ENCODE results near the gene ABCC2. TPM values are rescaled to one million over a fixed set of nuclear protein-coding genes. Genes with fewer than 3 reads are reported as not detected.
"Not testable (repeated sequence)": the region's sequence is repeated elsewhere in the genome, so short reads cannot be mapped to it uniquely, and the experiment has no call there.

The ABCC2 gene
- total RNA-seq, 2 experiments from 2014 or later = 0.91 to 1.4 TPM

- ChIA-PET CTCF (interaction anchor here (0.9 kb wide), 1 partner anchor 173 kb away, joined by 3 read pairs; no protein-coding TSS in a partner anchor), POLR2A (no interaction called here)
Observed at GRCh38 chr10:99872367-99873162, 90.1 kb downstream of the ABCC2 start.

- ChIA-PET CTCF (interaction anchor here (1.2 kb wide), 1 partner anchor 28 kb away, joined by 3 read pairs; no protein-coding TSS in a partner anchor), POLR2A (no interaction called here)
Observed at GRCh38 chr10:99873846-99874245, 91.4 kb downstream of the ABCC2 start.

- ChIA-PET POLR2A (no interaction called here), CTCF (interaction anchor here (0.6 to 1.2 kb wide), 2 partner anchors 29 to 1016 kb away, joined by 3 read pairs; no protein-coding TSS in a partner anchor)
Observed at GRCh38 chr10:99874341-99875085, 92.1 kb downstream of the ABCC2 start.

GRCh38 chr10:99875473-99875872 is 93.0 kb downstream of the ABCC2 start:
- CTCF ChIA-PET = no interaction called here
- POLR2A ChIA-PET = no interaction called here

- CTCF ChIA-PET = no interaction called here
- POLR2A ChIA-PET = no interaction called here
Observed at GRCh38 chr10:99880080-99880835, 97.8 kb downstream of the ABCC2 start.

GRCh38 chr10:99881371-99881770 is 98.9 kb downstream of the ABCC2 start:
- POLR2A ChIA-PET = no interaction called here
- CTCF ChIA-PET = no interaction called here

- POLR2A ChIA-PET = no interaction called here
Observed at GRCh38 chr10:99883523-99883922, 101.1 kb downstream of the ABCC2 start.

GRCh38 chr10:99888622-99889021 is 106.2 kb downstream of the ABCC2 start:
- ChIA-PET POLR2A (no interaction called here), CTCF (no interaction called here)

More at GRCh38 chr10:99883523-99883922, 101.1 kb downstream of the ABCC2 start:
- CTCF ChIA-PET = no interaction called here

- ChIA-PET CTCF (interaction anchor here (0.8 kb wide), 1 partner anchor 49 kb away, joined by 3 read pairs; no protein-coding TSS in a partner anchor), POLR2A (no interaction called here)
Observed at GRCh38 chr10:99894613-99895012, 112.2 kb downstream of the ABCC2 start.

GRCh38 chr10:99895066-99895465 is 112.6 kb downstream of the ABCC2 start:
- POLR2A ChIA-PET = not testable (repeated sequence)
- CTCF ChIA-PET = interaction anchor here (0.7 to 0.8 kb wide), 2 partner anchors 8 to 49 kb away, joined by 3 read pairs; no protein-coding TSS in a partner anchor

- ChIA-PET CTCF (no interaction called here), POLR2A (no interaction called here)
Observed at GRCh38 chr10:99895867-99896266, 113.4 kb downstream of the ABCC2 start.

Other genes with a start within 250 kb of the ABCC2 start
- gene NKX2-3, start 249.7 kb upstream of the ABCC2 start, total RNA-seq = not detected
- 10 to 100 TPM; 49.2 to 51.0 TPM for gene SLC25A28, start 162.2 kb upstream of the ABCC2 start, total RNA-seq
- 1 to 10 TPM; 6.9 to 7.6 TPM for gene ENTPD7, start 123.1 kb upstream of the ABCC2 start, total RNA-seq
- 10 to 100 TPM; 36.8 to 37.7 TPM for gene COX15, start 50.5 kb upstream of the ABCC2 start, total RNA-seq
- gene CUTC, start 50.4 kb upstream of the ABCC2 start, total RNA-seq = 10 to 100 TPM; 31.2 to 31.5 TPM
- gene DNMBP, start 227.3 kb downstream of the ABCC2 start, total RNA-seq = 1 to 10 TPM; 2.0 to 2.4 TPM

Measured in activated CD8-positive, alpha-beta memory T cell treated with anti-CD3 and anti-CD28 coated beads for 36 hours (primary cell).